Measurements from ENCODE around the gene SATL1. TPM values are rescaled to one million over a fixed set of nuclear protein-coding genes. Genes with fewer than 3 reads are reported as not detected.

SATL1 gene
- total and polyA plus RNA-seq, 2 donors (not counting 3 experiments of a cell fraction or from before 2014, with no cell fraction given) = not detected

DNA sequence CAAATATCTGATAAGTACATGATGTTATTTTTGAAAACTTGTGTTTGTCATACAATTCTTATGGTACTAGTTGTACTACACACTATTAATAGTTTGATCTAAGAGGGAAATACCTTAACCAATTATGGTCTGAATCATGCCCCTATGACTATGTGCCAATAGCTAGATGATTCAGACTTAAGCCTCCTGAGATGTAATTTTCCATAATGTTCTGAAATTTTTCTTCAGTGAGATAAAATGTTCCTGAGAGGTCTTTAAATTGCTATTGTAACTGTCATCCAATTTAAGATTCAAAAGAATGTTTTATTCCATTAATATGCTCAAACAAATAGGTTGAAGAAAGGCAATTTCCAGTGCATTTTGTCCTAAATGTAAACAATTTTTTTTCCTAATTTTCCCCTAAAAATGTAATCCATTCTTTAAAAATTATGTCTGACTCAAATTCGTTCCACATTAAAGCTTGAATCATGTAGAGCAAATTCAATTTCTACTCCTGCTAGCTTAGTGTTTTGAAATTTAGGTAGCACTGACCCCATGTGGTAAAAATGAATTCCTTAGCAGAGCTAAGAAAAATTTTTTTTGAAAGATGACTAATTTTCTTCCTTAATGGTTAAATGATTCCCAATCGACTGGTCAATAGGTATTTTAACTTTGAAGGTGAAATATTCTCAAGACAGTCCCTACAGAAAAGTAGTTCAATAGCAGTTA is 190.8 kb downstream of the SATL1 start:
- no peaks in the 10 kb centered on the region for H4K20me1 ChIP-seq (replicated peaks; ENCODE audit: control insufficient read depth, extremely low read depth, insufficient read depth, low read length)
- TF ChIP-seq POLR2AphosphoS5 (IDR thresholded peaks at IDR 0.05; ENCODE audit: insufficient read depth, low read depth, low read length) = no peak
- TF ChIP-seq MYC (IDR thresholded peaks at IDR 0.05; ENCODE audit: low read depth, low read length) = no peak
- TF ChIP-seq CTCF (IDR thresholded peaks at IDR 0.05; ENCODE audit: extremely low read depth in 1 of 2, insufficient read depth in 1 of 2, low read depth in 1 of 2, low read length in 2 of 2) = no peak
- TF ChIP-seq GATA2 (IDR thresholded peaks at IDR 0.05; ENCODE audit: insufficient read depth, insufficient read length, low read depth, low read length) = no peak
- peak; percentile 24 for TF ChIP-seq JUN (IDR thresholded peaks at IDR 0.05; ENCODE audit: borderline replicate concordance, insufficient read depth, insufficient read length, low read depth)
- TF ChIP-seq POLR2A (IDR thresholded peaks at IDR 0.05; ENCODE audit: low read depth, low read length) = no peak
- TF ChIP-seq EZH2 (IDR thresholded peaks at IDR 0.05; ENCODE audit: borderline replicate concordance, low read depth, low read length, severe bottlenecking) = no peak
- peak; percentile 59 for TF ChIP-seq FOS (IDR thresholded peaks at IDR 0.05; ENCODE audit: borderline replicate concordance, insufficient read depth, low read length)
- TF ChIP-seq, protein P1, sequence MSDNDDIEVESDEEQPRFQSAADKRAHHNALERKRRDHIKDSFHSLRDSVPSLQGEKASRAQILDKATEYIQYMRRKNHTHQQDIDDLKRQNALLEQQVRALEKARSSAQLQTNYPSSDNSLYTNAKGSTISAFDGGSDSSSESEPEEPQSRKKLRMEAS (IDR thresholded peaks at IDR 0.05; ENCODE audit: insufficient read depth, insufficient read length) = no peak
- H3K9ac ChIP-seq (replicated peaks; ENCODE audit: extremely low read depth, insufficient read depth, low read length) = peak overlapping the region; percentile 1
- peaks cover 12% of the 10 kb centered on the region for H3K4me1 ChIP-seq (ENCODE audit: control insufficient read depth, extremely low read depth, insufficient read depth, low read length)
- POLR2A ChIA-PET = no interaction called here
- no peaks in the 10 kb centered on the region for H3K36me3 ChIP-seq (ENCODE audit: control insufficient read depth in 2 of 2, extremely low read depth in 1 of 2, insufficient read depth in 2 of 2, low read length in 2 of 2)
- intact Hi-C loops (cut with micrococcal nuclease) (loop anchor here (5.0 kb wide), 1 partner anchor 1005 kb away; no protein-coding TSS in a partner anchor), dilution Hi-C loops (cut with MboI; ENCODE audit: extremely low pct_ligation_motif_present, low sequenced_read_pairs) (no loop called here)
- peak overlapping the region; percentile 2 for H3K27ac ChIP-seq (ENCODE audit: insufficient read depth, low read depth, low read length)
- no peak overlapping the region for H2AFZ ChIP-seq (ENCODE audit: low read depth, low read length)
- peak; percentile 50 for DNase-seq (ENCODE audit: low read depth, low spot score)
- no peaks in the 10 kb centered on the region for H3K9me1 ChIP-seq (replicated peaks; ENCODE audit: control insufficient read depth, extremely low read depth, insufficient read depth, low read length)
- H3K9me3 ChIP-seq (replicated peaks; ENCODE audit: control insufficient read depth, insufficient read depth, low read length) = no peaks in the 10 kb centered on the region
- peak overlapping the region; percentile 51 for H3K4me2 ChIP-seq (ENCODE audit: insufficient read depth, low read length)
- no peak overlapping the region for H3K4me3 ChIP-seq (replicated peaks in 1 of 3; ENCODE audit: insufficient read depth in 1 of 3, low read depth in 1 of 3, low read length in 3 of 3)
- peak; percentile 44 for FAIRE-seq
- no peaks in the 10 kb centered on the region for H3K79me2 ChIP-seq (ENCODE audit: control insufficient read depth, insufficient read depth, low read length)
- no peaks in the 10 kb centered on the region for H3K27me3 ChIP-seq (ENCODE audit: control insufficient read depth in 2 of 2, insufficient read depth in 2 of 2, low read length in 2 of 2)
- BruUV-seq (replicated peaks) = TSS peak; percentile 54
- CTCF ChIA-PET = interaction anchor here (0.5 to 2.7 kb wide), 11 partner anchors 13 to 1417 kb away, joined by 3 to 51 read pairs (median 4); partner anchors contain the start of gene APOOL

Measured in endothelial cell of umbilical vein (primary cell).